A549 (cell line): ENCODE measurements around the gene CLTRN. TPM values are rescaled to one million over a fixed set of nuclear protein-coding genes. Genes with fewer than 3 reads are reported as not detected.

Source experiments
- ATAC-seq, 2 experiments: fragments of 200-7000 bp in 1 of 2; fragments of >200 bp in 1 of 2; cut with Nextera tagmentation in 1 of 2; cut with Tn5 transposase in 1 of 2; 3 replicates each; pipeline versions ENCODE4 v1.8.0 to v1.9.1; 2018 to 2020; ENCODE audit warnings: mild to moderate bottlenecking in 1 of 2, moderate library complexity in 1 of 2
- CTCF ChIA-PET: fragments of 300-600 bp; sonication (Branson Sonifier 250); formaldehyde crosslinking; extraction: SDS; loops from one replicate; lab custom pipeline; 2021; ENCODE audit warnings: antibody characterized with exemption, inconsistent platforms; lab: Yijun Ruan, JAX
- POLR2A ChIA-PET: fragments of 350-600 bp; formaldehyde crosslinking; extraction: SDS; loops from one replicate; lab custom pipeline; 2021; ENCODE audit warnings: antibody characterized with exemption, inconsistent platforms; lab: Yijun Ruan, JAX
- DNase-seq, 2 experiments: peaks; one replicate each; pipeline versions ENCODE4 v3.0.0 to v3.0.0-alpha.2; 2011 to 2016; ENCODE audit warnings: low read depth in 1 of 2, low spot score in 1 of 2
- FAIRE-seq: peaks from 2 replicates; lab custom pipeline; 2011; peaks lifted over from hg19 to GRCh38; lab: Jason Lieb, UNC
- H3K27ac ChIP-seq, 2 experiments: fragments of >200 bp; sonication (Bioruptor Twin); formaldehyde crosslinking; 3 replicates each; pipeline ENCODE4 v1.5.1; 2016 to 2017
- H3K4me1 ChIP-seq: fragments of >200 bp; sonication (Bioruptor Twin); formaldehyde crosslinking; 3 replicates; pipeline ENCODE4 v1.6.1; 2016
- H3K4me2 ChIP-seq: fragments of >200 bp; sonication (Bioruptor Twin); formaldehyde crosslinking; 3 replicates; pipeline ENCODE4 v1.6.1; 2016
- H3K4me3 ChIP-seq: fragments of >200 bp; sonication (Bioruptor Twin); formaldehyde crosslinking; 3 replicates; pipeline ENCODE4 v1.5.1; 2016
- H3K9me3 ChIP-seq: fragments of >200 bp; sonication (Bioruptor Twin); formaldehyde crosslinking; 3 replicates; pipeline ENCODE4 v1.6.1; 2016
- BHLHE40 ChIP-seq: IDR thresholded peaks from 2 replicates; pipeline ENCODE4 v1.6.1; 2012; ENCODE audit warnings: low read depth, low read length, inconsistent platforms
- CBX2 ChIP-seq: fragments of 200-600 bp; sonication (generic); IDR thresholded peaks from 2 replicates; pipeline ENCODE4 v1.6.1; 2016; ENCODE audit warnings: low read depth, mild to moderate bottlenecking, borderline replicate concordance
- CBX8 ChIP-seq: fragments of 200-600 bp; sonication (generic); IDR thresholded peaks from 2 replicates; pipeline ENCODE4 v1.6.1; 2016
- CEBPB ChIP-seq, 2 experiments: fragments of >200 bp in 1 of 2; sonication (Bioruptor Twin) in 1 of 2; formaldehyde crosslinking in 1 of 2; IDR thresholded peaks; 2 replicates each; pipeline ENCODE4 v1.6.1; 2012 to 2016
- CHD4 ChIP-seq: fragments of 200-600 bp; sonication (generic); IDR thresholded peaks from 2 replicates; pipeline ENCODE4 v1.6.1; 2016; ENCODE audit warnings: antibody characterized with exemption, mild to moderate bottlenecking, borderline replicate concordance
- EHMT2 ChIP-seq: fragments of 200-600 bp; sonication (generic); IDR thresholded peaks from 2 replicates; pipeline ENCODE4 v1.6.1; 2016; ENCODE audit warnings: antibody characterized with exemption, low read depth, mild to moderate bottlenecking, moderate library complexity
- FOSB ChIP-seq: fragments of 250-450 bp; sonication (Bioruptor Pico); IDR thresholded peaks from 2 replicates; pipeline ENCODE4 v1.5.0; 2020; ENCODE audit warnings: mild to moderate bottlenecking, moderate library complexity
- FOSL2 ChIP-seq, 2 experiments: fragments of 450-650 bp in 1 of 2; fragments of >200 bp in 1 of 2; sonication (Bioruptor Twin) in 1 of 2; formaldehyde crosslinking; IDR thresholded peaks; 2 replicates each; pipeline versions ENCODE4 v1.5.0 to v1.6.1; 2016 to 2020; ENCODE audit warnings: mild to moderate bottlenecking in 1 of 2, moderate library complexity in 1 of 2
- HDAC2 ChIP-seq: fragments of 200-600 bp; sonication (generic); IDR thresholded peaks from 2 replicates; pipeline ENCODE4 v1.6.1; 2016
- HMGXB4 ChIP-seq: fragments of 250-450 bp; sonication (Bioruptor Pico); IDR thresholded peaks from 2 replicates; pipeline ENCODE4 v1.5.0; 2021; ENCODE audit warnings: mild to moderate bottlenecking, moderate library complexity, borderline replicate concordance
- HOXA7 ChIP-seq: fragments of 250-450 bp; sonication (Bioruptor Pico); IDR thresholded peaks from 2 replicates; pipeline ENCODE4 v1.5.0; 2020; ENCODE audit warnings: mild to moderate bottlenecking, moderate library complexity
- JUN ChIP-seq, 2 experiments: fragments of >200 bp; sonication (Bioruptor Twin); formaldehyde crosslinking; IDR thresholded peaks; 2 replicates in 1 of 2; 3 replicates in 1 of 2; pipeline ENCODE4 v1.6.1; 2016 to 2017
- NFE2L2 ChIP-seq: fragments of 150-350 bp; conservative IDR thresholded peaks from 2 replicates; pipeline ENCODE4 v1.6.1; 2014; ENCODE audit warnings: low read length
- NR3C1 ChIP-seq: fragments of >200 bp; sonication (Bioruptor Twin); formaldehyde crosslinking; IDR thresholded peaks from 3 replicates; pipeline ENCODE4 v1.6.1; 2017
- PBX3 ChIP-seq: IDR thresholded peaks from 2 replicates; pipeline ENCODE4 v1.6.1; 2012
- PHF8 ChIP-seq: fragments of 200-600 bp; sonication (generic); IDR thresholded peaks from 2 replicates; pipeline ENCODE4 v1.6.1; 2016; ENCODE audit warnings: low read depth, mild to moderate bottlenecking, antibody characterized with exemption, moderate library complexity, borderline replicate concordance
- RNF2 ChIP-seq: fragments of 200-600 bp; sonication (generic); IDR thresholded peaks from 2 replicates; pipeline ENCODE4 v1.6.1; 2016; ENCODE audit warnings: low read depth, mild to moderate bottlenecking, antibody characterized with exemption, moderate library complexity, borderline replicate concordance
- SREBF2 ChIP-seq: fragments of 450-650 bp; IDR thresholded peaks from 2 replicates; pipeline ENCODE4 v1.6.1; 2014; ENCODE audit warnings: mild to moderate bottlenecking, moderate library complexity
- ZFP36 ChIP-seq: fragments of 450-650 bp; IDR thresholded peaks from 2 replicates; pipeline ENCODE4 v1.6.1; 2014; ENCODE audit warnings: borderline replicate concordance; ENCODE audit not compliant: partially characterized antibody
- WGBS: methylation state at CpG from one replicate; pipeline ENCODE4 v1.1.6; 2017; ENCODE audit errors: missing lambda C conversion rate; 5-methylcytosine and 5-hydroxymethylcytosine counted together
- polyA plus RNA-seq, 4 experiments: library from polyadenylated mRNA; depleted of rRNA in 3 of 4; stranded (reverse); fragments of >200 nt; fragmentation: RNase III in 1 of 4; extraction: RNeasy Plus Mini Kit Qiagen cat#74134 plus additional on column Dnase treatment in 1 of 4; gene quantifications; 2 replicates in 3 of 4; 3 replicates in 1 of 4; pipeline ENCODE4 v1.2.3, GENCODE V29; 2011 to 2017

The CLTRN gene
- polyA plus RNA-seq, 2 of the 4 experiments (the other 2 are of a cell fraction): 0.46 to 2.5 TPM

- DNase-seq (peak; percentile 1 to 36), ATAC-seq (peak; percentile 43 to 73; a peak in 2 of 6 replicates), FAIRE-seq (peak; percentile 89)
- no peaks in the 10 kb centered on the region for H3K9me3 ChIP-seq
- H3K4me2 ChIP-seq: peak overlapping the region; percentile 28; the same call in 2 of the 3 replicates
- no peak for TF ChIP-seq SREBF2
- no peak for TF ChIP-seq FOSL2 (IDR thresholded peaks at IDR 0.05)
- peak; percentile 52; the same call in 1 of the 2 replicates for TF ChIP-seq FOSL2 (CRISPR knock-in tag; IDR thresholded peaks at IDR 0.05)
- 40% methylated on average over 3 of the region's 3 CpGs for WGBS
- peaks cover 10% of the 10 kb centered on the region; the same call in 2 of the 3 replicates for H3K4me1 ChIP-seq
- no peak overlapping the region for H3K4me3 ChIP-seq
- ChIA-PET POLR2A (no interaction called here), CTCF (no interaction called here)
- H3K27ac ChIP-seq: no peak overlapping the region
These were observed 45.4 kb downstream of the CLTRN start for GRCh38 chrX:15619053-15619755.

- TF ChIP-seq NR3C1 (no peak), JUN (IDR thresholded peaks at IDR 0.05) (no peak), FOSB (CRISPR knock-in tag) (no peak), HOXA7 (CRISPR knock-in tag) (no peak), PBX3 (no peak), NFE2L2 (no peak), CEBPB (IDR thresholded peaks at IDR 0.05) (no peak), PHF8 (no peak), RNF2 (no peak)
- Histone ChIP-seq H3K4me1 (peaks cover 10% of the 10 kb centered on the region; the same call in 2 of the 3 replicates), H3K4me2 (no peak overlapping the region), H3K27ac (no peak overlapping the region), H3K9me3 (no peaks in the 10 kb centered on the region), H3K4me3 (no peak overlapping the region)
- no peak for FAIRE-seq
- ATAC-seq: no peak
- ChIA-PET CTCF (no interaction called here), POLR2A (no interaction called here)
- WGBS: 32% methylated on average over 6 of the region's 6 CpGs
- no peak for DNase-seq
These were observed 47.5 kb downstream of the CLTRN start for GRCh38 chrX:15617111-15617510.

GRCh38 chrX:15616531-15616930 lies 48.1 kb downstream of the CLTRN start:
- TF ChIP-seq CEBPB (IDR thresholded peaks at IDR 0.05) (no peak), ZFP36 (no peak), CBX8 (no peak), CBX2 (no peak), HMGXB4 (CRISPR knock-in tag) (no peak), HDAC2 (no peak), EHMT2 (no peak), CHD4 (no peak), BHLHE40 (no peak), PBX3 (no peak)
- FAIRE-seq: no peak

More at GRCh38 chrX:15616531-15616930, 48.1 kb downstream of the CLTRN start:
- ATAC-seq (no peak), DNase-seq (no peak)
- Histone ChIP-seq H3K4me2 (no peak overlapping the region), H3K4me3 (no peak overlapping the region), H3K4me1 (peaks cover 10% of the 10 kb centered on the region; the same call in 2 of the 3 replicates), H3K27ac (no peak overlapping the region), H3K9me3 (no peaks in the 10 kb centered on the region)
- ChIA-PET CTCF (no interaction called here), POLR2A (no interaction called here)
- 60% methylated on average over 3 of the region's 3 CpGs for WGBS
